ENCODE data around the gene LMO7. TPM values are rescaled to one million over a fixed set of nuclear protein-coding genes. Genes with fewer than 3 reads are reported as not detected.
"Not testable (repeated sequence)": the region's sequence is repeated elsewhere in the genome, so short reads cannot be mapped to it uniquely, and the experiment has no call there.

Gene LMO7
- total RNA-seq, 1 donor from 2014 or later, result 12.3 TPM

DNA sequence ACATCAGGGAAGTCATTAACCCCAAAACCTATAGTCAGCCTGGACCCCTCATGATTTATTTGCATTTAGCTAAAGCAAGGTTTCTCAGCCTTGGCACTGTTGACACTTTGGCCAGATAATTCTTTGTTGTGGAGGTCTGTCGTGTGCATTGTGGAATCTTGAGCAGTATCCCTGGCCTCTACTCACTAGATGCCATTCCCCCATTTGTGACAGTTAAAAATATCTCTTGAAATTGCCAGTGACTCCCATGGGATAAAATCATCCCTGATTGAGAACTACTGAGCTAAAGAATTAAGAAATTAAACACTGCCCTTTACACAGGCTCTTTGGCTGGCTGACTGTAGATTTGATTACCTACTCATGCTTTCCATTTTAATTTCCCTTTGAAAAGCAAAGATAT is 102.7 kb downstream of the LMO7 start:
- Histone ChIP-seq H3K4me3 (ENCODE audit: low read depth, low read length) (no peak overlapping the region), H3K27me3 (ENCODE audit: control insufficient read depth, insufficient read depth, low read length) (no peaks in the 10 kb centered on the region), H3K36me3 (ENCODE audit: control insufficient read depth, insufficient read depth, low read length) (no peaks in the 10 kb centered on the region)
- TF ChIP-seq, protein P1, sequence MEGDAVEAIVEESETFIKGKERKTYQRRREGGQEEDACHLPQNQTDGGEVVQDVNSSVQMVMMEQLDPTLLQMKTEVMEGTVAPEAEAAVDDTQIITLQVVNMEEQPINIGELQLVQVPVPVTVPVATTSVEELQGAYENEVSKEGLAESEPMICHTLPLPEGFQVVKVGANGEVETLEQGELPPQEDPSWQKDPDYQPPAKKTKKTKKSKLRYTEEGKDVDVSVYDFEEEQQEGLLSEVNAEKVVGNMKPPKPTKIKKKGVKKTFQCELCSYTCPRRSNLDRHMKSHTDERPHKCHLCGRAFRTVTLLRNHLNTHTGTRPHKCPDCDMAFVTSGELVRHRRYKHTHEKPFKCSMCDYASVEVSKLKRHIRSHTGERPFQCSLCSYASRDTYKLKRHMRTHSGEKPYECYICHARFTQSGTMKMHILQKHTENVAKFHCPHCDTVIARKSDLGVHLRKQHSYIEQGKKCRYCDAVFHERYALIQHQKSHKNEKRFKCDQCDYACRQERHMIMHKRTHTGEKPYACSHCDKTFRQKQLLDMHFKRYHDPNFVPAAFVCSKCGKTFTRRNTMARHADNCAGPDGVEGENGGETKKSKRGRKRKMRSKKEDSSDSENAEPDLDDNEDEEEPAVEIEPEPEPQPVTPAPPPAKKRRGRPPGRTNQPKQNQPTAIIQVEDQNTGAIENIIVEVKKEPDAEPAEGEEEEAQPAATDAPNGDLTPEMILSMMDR (IDR thresholded peaks at IDR 0.05; ENCODE audit: insufficient read depth, low read length, poor library complexity, severe bottlenecking), result no peak
- DNase-seq (ENCODE audit: low read depth), result no peak

GRCh38 chr13:75739244-75739868 is 103.2 kb downstream of the LMO7 start:
- Histone ChIP-seq H3K4me3 (ENCODE audit: low read depth, low read length) (no peak overlapping the region), H3K27me3 (ENCODE audit: control insufficient read depth, insufficient read depth, low read length) (no peaks in the 10 kb centered on the region), H3K36me3 (ENCODE audit: control insufficient read depth, insufficient read depth, low read length) (no peaks in the 10 kb centered on the region)
- TF ChIP-seq, protein P1 (IDR thresholded peaks at IDR 0.05; ENCODE audit: insufficient read depth, low read length, poor library complexity, severe bottlenecking), result no peak
- no peak for DNase-seq (ENCODE audit: low read depth)

- no peak for DNase-seq (ENCODE audit: low read depth)
- Histone ChIP-seq H3K36me3 (ENCODE audit: control insufficient read depth, insufficient read depth, low read length) (no peaks in the 10 kb centered on the region), H3K4me3 (ENCODE audit: low read depth, low read length) (no peak overlapping the region), H3K27me3 (ENCODE audit: control insufficient read depth, insufficient read depth, low read length) (no peaks in the 10 kb centered on the region)
- TF ChIP-seq, protein P1 (IDR thresholded peaks at IDR 0.05; ENCODE audit: insufficient read depth, low read length, poor library complexity, severe bottlenecking), result no peak
These were observed 103.9 kb downstream of the LMO7 start for GRCh38 chr13:75740031-75740430.

DNA sequence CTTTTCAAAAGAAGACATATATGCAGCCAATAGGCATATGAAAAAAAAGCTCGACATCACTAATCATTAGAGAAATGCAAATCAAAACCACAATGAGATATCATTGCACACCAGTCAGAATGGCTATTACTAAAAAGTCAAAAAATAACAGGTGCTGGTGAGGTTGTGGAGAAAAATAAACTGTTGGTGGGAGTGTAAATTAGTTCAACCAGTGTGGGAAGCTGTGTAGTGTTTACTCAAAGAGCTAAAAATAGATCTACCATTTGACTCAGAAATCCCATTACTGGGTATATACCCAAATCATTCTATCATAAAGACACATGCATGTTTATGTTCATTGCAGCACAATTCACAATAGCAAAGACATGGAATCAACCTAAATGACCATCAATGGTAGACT is 106.9 kb downstream of the LMO7 start:
- DNase-seq (ENCODE audit: low read depth); H3K4me3 ChIP-seq (ENCODE audit: low read depth, low read length); H3K27me3 ChIP-seq (ENCODE audit: control insufficient read depth, insufficient read depth, low read length); H3K36me3 ChIP-seq (ENCODE audit: control insufficient read depth, insufficient read depth, low read length): not testable (repeated sequence)

GRCh38 chr13:75744127-75744526 is 108.0 kb downstream of the LMO7 start:
- no peak overlapping the region for H3K4me3 ChIP-seq (ENCODE audit: low read depth, low read length)
- no peaks in the 10 kb centered on the region for H3K27me3 ChIP-seq (ENCODE audit: control insufficient read depth, insufficient read depth, low read length)
- TF ChIP-seq, protein P1 (IDR thresholded peaks at IDR 0.05; ENCODE audit: insufficient read depth, low read length, poor library complexity, severe bottlenecking), result no peak
- no peak for DNase-seq (ENCODE audit: low read depth)
- H3K36me3 ChIP-seq (ENCODE audit: control insufficient read depth, insufficient read depth, low read length), result no peaks in the 10 kb centered on the region

DNA sequence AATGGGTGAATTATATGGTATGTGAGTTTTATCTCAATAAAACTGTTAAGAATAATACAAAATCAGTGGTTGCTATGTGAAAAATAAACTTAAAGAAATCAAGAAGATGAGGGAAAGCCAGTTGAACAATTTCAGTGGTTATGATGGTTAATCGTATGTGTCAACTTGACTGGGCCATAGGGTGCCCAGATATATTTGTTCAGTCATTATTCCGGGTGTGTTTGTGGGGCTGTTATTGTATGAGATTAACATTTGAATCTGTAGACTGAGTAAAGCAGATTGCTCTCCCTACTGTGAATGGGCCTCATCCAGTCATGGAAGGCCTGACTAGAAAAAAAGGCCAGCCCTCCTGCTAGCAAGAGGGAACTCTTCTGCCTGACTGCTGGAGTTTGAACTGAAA is 109.3 kb downstream of the LMO7 start:
- H3K27me3 ChIP-seq (ENCODE audit: control insufficient read depth, insufficient read depth, low read length), result no peaks in the 10 kb centered on the region
- no peak for DNase-seq (ENCODE audit: low read depth)
- TF ChIP-seq, protein P1 (IDR thresholded peaks at IDR 0.05; ENCODE audit: insufficient read depth, low read length, poor library complexity, severe bottlenecking), result no peak
- no peaks in the 10 kb centered on the region for H3K36me3 ChIP-seq (ENCODE audit: control insufficient read depth, insufficient read depth, low read length)
- H3K4me3 ChIP-seq (ENCODE audit: low read depth, low read length), result no peak overlapping the region

Measured in kidney epithelial cell (primary cell).